ENCODE data around the gene KANK4. TPM values are rescaled to one million over a fixed set of nuclear protein-coding genes. Genes with fewer than 3 reads are reported as not detected.
A peak's percentile ranks its signal among the peaks of the same experiment; 100 is the strongest.

Gene KANK4
- total RNA-seq, 1 experiment from 2014 or later = not detected

DNA sequence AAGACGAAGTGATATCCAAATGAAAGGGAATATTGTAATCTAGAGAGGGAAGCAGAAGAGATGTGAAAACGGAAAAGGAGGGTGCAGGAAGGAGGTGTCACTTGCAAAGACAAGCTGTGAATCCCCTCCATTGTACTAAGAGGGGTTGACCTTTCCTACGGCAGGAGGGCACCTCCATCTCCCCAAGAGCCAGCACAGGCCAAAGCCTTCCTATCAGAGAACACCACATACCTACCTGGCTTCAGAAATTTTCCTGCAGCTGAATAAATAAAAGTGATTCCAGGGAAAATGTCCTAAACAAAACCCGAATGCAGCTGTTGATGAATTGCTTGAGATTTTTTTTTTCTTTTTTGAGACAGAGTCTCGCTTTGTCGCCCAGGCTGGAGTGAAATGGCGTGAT is 14.3 kb downstream of the KANK4 start:
- DNase-seq (ENCODE audit: low read depth) = no peak

- DNase-seq (ENCODE audit: low read depth) = no peak
Measured at GRCh38 chr1:62304515-62304914, 14.7 kb downstream of the KANK4 start.

- no peak for DNase-seq (ENCODE audit: low read depth)
Measured at GRCh38 chr1:62301726-62302390, 17.4 kb downstream of the KANK4 start.

- peak; percentile 25 for DNase-seq (ENCODE audit: low read depth)
Measured at GRCh38 chr1:62299426-62300200, 19.6 kb downstream of the KANK4 start.

DNA sequence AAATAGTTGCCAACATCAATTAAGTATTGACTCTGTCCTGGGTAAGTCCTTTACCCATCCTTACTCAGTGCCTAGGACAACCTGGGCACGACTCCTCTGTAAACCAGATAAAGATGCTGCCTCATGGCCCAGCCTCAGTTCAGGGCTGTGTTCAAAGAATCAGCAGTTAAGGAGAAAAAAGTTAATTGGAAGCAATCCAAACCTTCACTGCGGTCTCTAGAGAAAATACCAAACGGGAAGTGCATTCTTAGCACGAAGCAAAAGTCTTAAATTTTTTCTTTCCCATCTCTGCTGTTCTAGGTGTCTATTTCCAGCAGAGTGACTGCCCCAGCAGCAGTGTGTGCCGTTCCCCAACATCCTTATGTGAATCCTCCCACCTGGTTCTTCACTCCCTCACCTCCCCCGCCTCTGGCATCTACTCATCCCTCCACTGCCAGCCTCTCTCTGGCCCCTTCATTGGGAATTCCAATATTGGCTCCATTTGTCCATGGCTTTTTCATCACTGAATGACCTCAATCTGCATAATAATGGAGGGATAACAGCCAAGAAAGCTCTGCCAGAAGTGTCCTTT is 23.2 kb downstream of the KANK4 start:
- peak; percentile 61 for DNase-seq (ENCODE audit: low read depth)

DNA sequence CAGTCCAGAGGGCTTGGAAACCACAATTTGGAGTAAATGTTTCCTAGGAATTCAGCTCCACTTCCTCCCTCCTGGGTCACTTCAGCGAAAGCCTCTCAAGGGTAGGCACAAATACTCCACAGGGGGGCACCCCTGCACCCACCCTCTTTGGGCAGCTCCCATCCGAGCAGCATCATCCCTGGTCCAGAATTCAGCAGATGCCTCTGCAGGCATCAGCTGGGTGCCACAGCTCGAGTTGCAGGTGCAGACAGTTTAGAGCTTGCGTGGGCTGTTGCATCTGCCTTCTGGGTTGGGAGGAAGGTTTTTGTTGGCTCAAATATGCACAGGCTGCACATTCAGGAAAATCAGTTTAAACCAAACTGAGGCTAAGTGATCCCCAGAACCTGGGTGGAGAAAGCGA is 25.0 kb downstream of the KANK4 start:
- DNase-seq (ENCODE audit: low read depth) = peak; percentile 61

DNA sequence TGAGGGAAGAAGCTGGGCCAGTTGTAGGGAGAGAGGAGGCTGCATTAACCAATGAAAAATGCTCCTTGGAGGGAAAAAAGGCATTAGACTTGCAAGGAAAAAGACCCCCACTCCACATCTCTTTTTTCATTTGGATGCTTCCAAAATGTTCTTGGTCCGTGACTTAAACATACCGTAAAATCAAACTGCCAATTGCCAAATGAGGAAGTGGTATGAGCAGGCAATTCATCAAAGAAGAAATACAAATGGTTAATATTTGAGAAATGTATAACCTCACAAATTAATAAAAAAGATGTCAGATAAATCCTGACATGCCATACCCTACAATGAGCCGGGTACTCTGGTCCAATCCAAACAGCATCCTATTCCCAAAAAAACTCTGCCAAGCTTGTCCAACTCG is 30.6 kb downstream of the KANK4 start:
- DNase-seq (ENCODE audit: low read depth) = no peak

GRCh38 chr1:62288224-62288623 is 31.0 kb downstream of the KANK4 start:
- DNase-seq (ENCODE audit: low read depth) = no peak

DNA sequence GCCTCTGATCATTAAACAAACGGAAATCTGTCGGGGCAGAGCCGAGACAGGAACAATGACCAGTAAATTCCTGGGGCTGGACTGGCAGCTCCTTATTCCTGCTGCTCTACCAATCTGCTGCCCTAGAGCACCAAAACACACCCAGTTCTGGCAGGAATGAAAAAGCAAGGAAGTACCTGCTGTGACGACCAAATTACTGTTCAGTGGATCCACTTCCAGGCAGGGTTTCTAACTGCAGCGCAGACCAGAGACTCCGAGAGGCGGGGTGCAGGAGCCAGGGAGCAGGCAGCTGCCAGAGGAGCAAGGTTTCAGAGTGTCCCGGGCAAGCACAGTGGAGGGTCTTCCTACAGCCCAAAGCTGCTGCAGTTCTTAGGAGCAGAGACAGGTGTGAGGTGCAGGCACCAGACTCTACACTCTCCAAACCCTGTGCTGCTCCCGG is 32.4 kb downstream of the KANK4 start:
- peak; percentile 16 for DNase-seq (ENCODE audit: low read depth)

- DNase-seq (ENCODE audit: low read depth) = no peak
Measured at GRCh38 chr1:62285984-62286785, 33.0 kb downstream of the KANK4 start.

DNA sequence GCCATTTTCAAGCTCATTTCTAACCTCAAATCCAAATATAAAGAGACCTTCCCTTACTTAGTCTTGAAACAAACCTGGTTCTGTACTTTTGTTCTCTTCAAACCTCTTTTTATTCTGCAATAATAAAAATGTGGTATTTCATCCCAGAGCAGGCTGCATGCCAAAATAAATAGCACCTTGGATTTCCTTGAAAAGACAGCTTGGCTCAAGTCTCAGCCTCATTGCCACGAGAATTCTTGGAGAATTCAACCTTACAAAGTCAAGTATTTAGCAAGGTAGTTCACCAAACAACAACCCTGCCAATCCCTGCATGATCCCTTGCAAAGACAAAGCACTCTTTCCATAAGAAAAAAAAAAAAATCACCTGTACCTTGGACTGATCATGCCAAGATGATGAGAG is 33.8 kb downstream of the KANK4 start:
- DNase-seq (ENCODE audit: low read depth) = no peak

- DNase-seq (ENCODE audit: low read depth) = no peak
Measured at GRCh38 chr1:62283986-62284385, 35.2 kb downstream of the KANK4 start.

DNA sequence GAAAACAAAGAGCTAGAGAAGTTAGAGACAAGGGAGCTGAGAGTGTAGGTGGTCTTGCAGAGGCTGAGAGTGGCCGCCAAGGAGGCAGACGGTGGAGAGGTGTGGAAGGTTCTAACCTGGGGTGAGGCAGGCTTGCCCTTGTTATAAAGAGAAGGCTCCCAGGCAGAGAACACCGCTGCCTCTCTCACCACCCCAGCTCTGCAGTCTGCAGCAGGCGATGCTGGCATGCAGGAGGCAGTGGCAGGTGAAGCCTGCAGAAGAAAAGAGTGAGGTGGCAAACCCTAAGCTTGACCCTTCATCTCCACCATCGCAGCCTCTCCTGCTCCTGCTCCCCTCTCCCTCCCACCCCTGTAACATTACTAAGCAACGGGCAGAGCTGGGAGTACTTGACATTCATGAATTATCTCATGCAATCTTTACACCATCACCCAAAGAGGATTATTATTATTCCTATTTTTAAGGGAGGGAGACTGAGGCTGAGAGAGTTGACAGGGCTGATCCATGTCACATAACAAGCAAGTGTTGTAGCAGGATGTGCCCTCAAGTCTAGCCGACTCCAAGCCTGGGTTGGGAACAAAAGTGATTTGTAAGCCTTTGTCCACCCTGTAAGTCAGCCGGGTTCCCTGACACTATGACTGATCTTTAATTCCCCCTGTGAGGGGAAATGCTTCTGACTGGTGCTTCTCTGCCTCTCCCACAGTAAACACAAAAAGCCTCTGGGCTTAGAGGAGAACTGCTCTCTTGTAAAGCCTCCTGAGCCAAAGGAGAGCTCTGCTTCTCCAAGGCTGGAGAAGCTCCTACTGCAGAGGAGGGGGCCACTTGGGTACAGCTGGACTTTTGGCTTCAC is 36.1 kb downstream of the KANK4 start:
- DNase-seq (ENCODE audit: low read depth) = no peak

- peak; percentile 26 for DNase-seq (ENCODE audit: low read depth)
Measured at GRCh38 chr1:62281922-62282555, 37.2 kb downstream of the KANK4 start.

GRCh38 chr1:62280960-62281465 is 38.2 kb downstream of the KANK4 start:
- no peak for DNase-seq (ENCODE audit: low read depth)

GRCh38 chr1:62280150-62280549 is 39.1 kb downstream of the KANK4 start:
- no peak for DNase-seq (ENCODE audit: low read depth)

GRCh38 chr1:62276791-62277190 is 42.4 kb downstream of the KANK4 start:
- no peak for DNase-seq (ENCODE audit: low read depth)

DNA sequence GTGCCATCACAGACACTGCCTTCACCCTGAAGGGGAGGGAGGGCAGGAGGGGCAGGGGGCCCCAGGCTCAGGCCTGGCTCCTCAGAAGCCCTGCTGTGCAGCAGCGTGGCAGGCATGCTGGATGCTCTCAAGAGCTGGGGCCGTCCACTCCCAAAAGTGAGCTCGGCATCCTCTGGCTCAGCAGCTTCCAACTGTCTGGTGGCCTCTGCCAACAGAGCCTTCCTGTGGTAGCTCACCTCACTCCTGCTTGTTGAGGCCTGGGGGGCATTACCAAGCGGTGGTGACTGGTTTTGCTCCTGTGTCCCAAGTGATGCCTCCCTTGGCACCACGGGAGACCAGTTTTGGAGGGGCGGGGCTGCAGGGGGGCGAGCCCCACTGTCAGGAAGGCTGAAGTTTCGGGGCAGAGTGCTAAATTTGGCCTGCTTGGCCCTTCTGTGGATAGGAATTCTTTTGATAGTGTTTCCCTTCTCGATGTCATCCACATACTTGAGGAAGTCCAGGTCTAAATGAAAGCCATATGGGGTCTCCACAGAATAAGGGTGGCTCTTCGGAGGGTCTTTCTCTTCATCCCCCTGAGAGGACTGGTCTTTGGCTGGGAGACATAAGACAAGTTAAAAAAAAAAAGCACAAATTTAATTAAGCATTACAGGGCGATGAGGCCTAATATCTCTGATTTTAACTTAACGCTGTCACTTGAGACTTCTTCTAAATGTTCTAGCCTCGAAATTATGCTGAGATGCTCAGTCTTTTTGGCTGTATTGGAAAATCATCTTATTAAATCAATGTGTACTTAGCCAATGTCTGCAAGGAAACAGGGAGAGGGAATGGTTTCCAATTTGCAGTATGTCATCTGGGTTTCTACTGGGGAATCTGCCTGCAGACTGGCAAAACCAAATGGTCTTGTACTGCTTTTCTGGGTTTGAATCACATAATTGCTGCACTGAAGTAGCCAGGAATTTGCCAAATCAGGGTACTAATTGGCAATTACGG is 44.4 kb downstream of the KANK4 start:
- DNase-seq (ENCODE audit: low read depth) = no peak

DNA sequence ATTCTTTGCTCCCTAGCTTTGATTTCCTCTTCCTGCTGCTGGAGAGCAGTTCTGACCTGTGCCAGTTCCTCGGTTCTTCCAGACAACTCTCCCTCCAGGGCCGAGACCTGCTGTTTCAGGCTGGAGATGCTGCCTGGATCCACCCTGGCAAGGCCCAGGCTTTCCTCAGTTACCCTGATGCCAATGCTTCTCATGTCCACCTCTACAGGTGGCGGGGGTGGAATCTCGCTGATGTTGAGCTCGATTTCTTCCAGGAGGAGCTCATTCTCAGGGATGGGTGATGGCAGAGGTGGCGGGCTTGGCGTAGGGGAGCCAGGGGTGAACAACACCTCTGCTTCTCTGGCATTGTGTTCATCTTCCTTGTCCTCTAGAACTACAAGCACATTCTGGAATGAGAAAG is 45.3 kb downstream of the KANK4 start:
- no peak for DNase-seq (ENCODE audit: low read depth)

Data from Daoy (cell line).